ENCODE data around the gene LRRC4C. TPM values are rescaled to one million over a fixed set of nuclear protein-coding genes. Genes with fewer than 3 reads are reported as not detected.

The LRRC4C gene
- total RNA-seq, 2 experiments from 2014 or later, result not detected

DNA sequence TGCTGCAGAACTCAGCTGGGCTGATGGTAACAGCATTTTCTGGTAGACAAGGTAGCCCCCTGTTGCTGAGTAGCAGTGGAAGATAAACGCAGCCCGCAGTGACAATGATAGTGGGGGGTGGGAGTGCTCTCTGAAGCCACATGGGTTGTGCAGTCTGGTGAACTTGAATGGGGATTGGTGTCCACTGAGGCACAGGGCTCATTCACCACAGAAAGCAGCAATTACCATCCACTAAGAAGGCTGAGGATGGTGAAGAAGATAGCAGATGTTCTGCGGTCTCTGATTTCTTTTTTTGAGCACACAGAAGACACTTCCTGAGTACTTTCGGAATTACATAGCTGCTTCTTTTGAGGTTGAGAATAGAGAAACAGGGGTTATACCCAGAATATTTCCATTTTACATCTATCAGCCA lies 150.3 kb downstream of the LRRC4C start:
- intact Hi-C loops (cut with DNase I, micrococcal nuclease), result no loop called here
- POLR2A ChIA-PET, result no interaction called here
- no peak overlapping the region for H3K4me3 Mint-ChIP-seq
- H3K36me3 ChIP-seq (ENCODE audit: insufficient read depth, low read length), result no peaks in the 10 kb centered on the region
- TF ChIP-seq, protein P1, sequence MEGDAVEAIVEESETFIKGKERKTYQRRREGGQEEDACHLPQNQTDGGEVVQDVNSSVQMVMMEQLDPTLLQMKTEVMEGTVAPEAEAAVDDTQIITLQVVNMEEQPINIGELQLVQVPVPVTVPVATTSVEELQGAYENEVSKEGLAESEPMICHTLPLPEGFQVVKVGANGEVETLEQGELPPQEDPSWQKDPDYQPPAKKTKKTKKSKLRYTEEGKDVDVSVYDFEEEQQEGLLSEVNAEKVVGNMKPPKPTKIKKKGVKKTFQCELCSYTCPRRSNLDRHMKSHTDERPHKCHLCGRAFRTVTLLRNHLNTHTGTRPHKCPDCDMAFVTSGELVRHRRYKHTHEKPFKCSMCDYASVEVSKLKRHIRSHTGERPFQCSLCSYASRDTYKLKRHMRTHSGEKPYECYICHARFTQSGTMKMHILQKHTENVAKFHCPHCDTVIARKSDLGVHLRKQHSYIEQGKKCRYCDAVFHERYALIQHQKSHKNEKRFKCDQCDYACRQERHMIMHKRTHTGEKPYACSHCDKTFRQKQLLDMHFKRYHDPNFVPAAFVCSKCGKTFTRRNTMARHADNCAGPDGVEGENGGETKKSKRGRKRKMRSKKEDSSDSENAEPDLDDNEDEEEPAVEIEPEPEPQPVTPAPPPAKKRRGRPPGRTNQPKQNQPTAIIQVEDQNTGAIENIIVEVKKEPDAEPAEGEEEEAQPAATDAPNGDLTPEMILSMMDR (IDR thresholded peaks at IDR 0.05), result no peak
- H3K27ac ChIP-seq (ENCODE audit: low read depth in 1 of 2, low read length in 2 of 2), result no peak overlapping the region
- no peaks in the 10 kb centered on the region for H3K4me1 ChIP-seq (ENCODE audit: insufficient read depth, low read length)
- DNase-seq (no peak), ATAC-seq (ENCODE audit: poor library complexity) (no peak)
- H3K36me3 Mint-ChIP-seq (ENCODE audit: low read depth), result no peaks in the 10 kb centered on the region
- no peaks in the 10 kb centered on the region for H3K4me1 Mint-ChIP-seq (ENCODE audit: low read depth)
- H3K9me3 ChIP-seq (ENCODE audit: control insufficient read depth in 1 of 2, insufficient read depth in 1 of 2, low read length in 2 of 2), result peaks cover 0 to 5% of the 10 kb centered on the region in 2 experiments
- no peaks in the 10 kb centered on the region for H3K27me3 ChIP-seq (ENCODE audit: control insufficient read depth in 1 of 2, insufficient read depth in 2 of 2, low read length in 2 of 2)
- H3K27me3 Mint-ChIP-seq, result no peaks in the 10 kb centered on the region
- H3K27ac Mint-ChIP-seq, result no peak overlapping the region
- H3K4me3 ChIP-seq (ENCODE audit: low read length), result no peak overlapping the region
- H3K9me3 Mint-ChIP-seq, result peaks cover 12% of the 10 kb centered on the region
- CTCF ChIA-PET, result no interaction called here

DNA sequence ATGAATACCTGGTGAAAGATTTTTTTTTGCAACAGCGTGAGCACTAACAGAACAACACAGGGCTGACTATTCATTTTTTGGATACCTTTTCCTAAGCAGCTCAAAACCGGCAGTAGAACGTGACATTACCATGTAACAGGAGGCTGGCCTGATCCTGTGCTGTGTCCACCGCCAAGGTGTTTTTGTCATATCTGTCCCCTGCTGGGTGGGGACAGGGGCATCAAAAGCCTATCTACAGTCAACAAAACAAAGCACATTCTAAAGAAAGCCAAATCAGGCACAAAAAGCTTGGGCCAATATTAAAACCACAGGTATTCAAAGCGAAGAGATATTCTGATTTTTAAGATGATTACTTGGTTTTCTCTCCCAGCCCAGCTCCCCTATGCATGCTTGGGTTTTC lies 151.2 kb downstream of the LRRC4C start:
- intact Hi-C loops (cut with DNase I, micrococcal nuclease), result no loop called here
- Mint-ChIP-seq H3K27ac (no peak overlapping the region), H3K9me3 (peaks cover 9% of the 10 kb centered on the region), H3K4me1 (ENCODE audit: low read depth) (no peaks in the 10 kb centered on the region), H3K4me3 (no peak overlapping the region), H3K27me3 (no peaks in the 10 kb centered on the region), H3K36me3 (ENCODE audit: low read depth) (no peaks in the 10 kb centered on the region)
- Histone ChIP-seq H3K9me3 (ENCODE audit: control insufficient read depth in 1 of 2, insufficient read depth in 1 of 2, low read length in 2 of 2) (peaks cover 0 to 5% of the 10 kb centered on the region in 2 experiments), H3K27me3 (ENCODE audit: control insufficient read depth in 1 of 2, insufficient read depth in 2 of 2, low read length in 2 of 2) (no peaks in the 10 kb centered on the region), H3K4me1 (ENCODE audit: insufficient read depth, low read length) (no peaks in the 10 kb centered on the region), H3K36me3 (ENCODE audit: insufficient read depth, low read length) (no peaks in the 10 kb centered on the region), H3K4me3 (ENCODE audit: low read length) (no peak overlapping the region), H3K27ac (ENCODE audit: low read depth in 1 of 2, low read length in 2 of 2) (no peak overlapping the region)
- TF ChIP-seq, protein P1 (IDR thresholded peaks at IDR 0.05), result no peak
- ChIA-PET POLR2A (no interaction called here), CTCF (no interaction called here)
- no peak for DNase-seq
- no peak for ATAC-seq (ENCODE audit: poor library complexity)

DNA sequence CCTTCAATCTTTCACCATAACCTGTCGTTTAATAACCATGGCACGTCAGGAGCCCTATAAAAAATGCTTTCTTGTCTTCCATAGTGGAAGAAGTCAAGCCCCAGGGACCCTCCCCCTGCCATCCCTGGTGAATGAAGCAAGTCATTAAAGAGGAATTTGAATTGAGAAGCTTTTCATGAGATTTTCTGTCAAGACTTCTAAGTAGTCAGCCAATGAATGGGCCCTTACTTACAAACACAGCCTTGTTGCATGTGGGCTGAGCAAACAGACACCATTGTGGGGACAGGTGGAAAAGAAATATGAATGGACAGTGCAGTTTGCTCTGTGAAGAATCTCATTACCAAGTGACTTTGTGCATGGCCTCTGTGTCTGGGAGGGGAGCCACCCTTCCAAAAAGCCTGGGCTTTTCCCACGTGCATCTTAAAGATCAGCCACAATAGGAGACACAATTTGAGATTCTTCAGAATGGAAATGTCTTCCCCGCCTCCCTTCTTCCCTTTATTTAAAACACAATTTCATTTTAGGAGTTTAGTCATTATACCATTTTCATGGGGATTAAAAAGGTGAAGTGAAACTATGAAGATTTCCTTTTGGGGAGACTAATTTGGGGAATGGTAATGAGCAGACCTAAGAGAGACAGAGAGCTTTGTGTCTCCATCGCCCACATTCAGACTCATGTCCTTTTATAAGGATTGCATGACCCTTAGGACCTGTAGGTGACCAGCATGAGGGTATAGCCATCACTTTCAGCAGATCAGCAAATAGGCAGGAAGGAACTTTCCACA lies 152.0 kb downstream of the LRRC4C start:
- no peak overlapping the region for H3K4me3 Mint-ChIP-seq
- H3K4me1 ChIP-seq (ENCODE audit: insufficient read depth, low read length), result no peaks in the 10 kb centered on the region
- POLR2A ChIA-PET, result no interaction called here
- intact Hi-C loops (cut with DNase I, micrococcal nuclease), result no loop called here
- H3K9me3 Mint-ChIP-seq, result peaks cover 7% of the 10 kb centered on the region
- TF ChIP-seq, protein P1 (IDR thresholded peaks at IDR 0.05), result no peak
- no peaks in the 10 kb centered on the region for H3K36me3 ChIP-seq (ENCODE audit: insufficient read depth, low read length)
- H3K27me3 Mint-ChIP-seq, result no peaks in the 10 kb centered on the region
- DNase-seq, result no peak
- no peak overlapping the region for H3K27ac Mint-ChIP-seq
- CTCF ChIA-PET, result no interaction called here
- no peak overlapping the region for H3K27ac ChIP-seq (ENCODE audit: low read depth in 1 of 2, low read length in 2 of 2)
- no peak overlapping the region for H3K4me3 ChIP-seq (ENCODE audit: low read length)
- no peak for ATAC-seq (ENCODE audit: poor library complexity)
- H3K4me1 Mint-ChIP-seq (ENCODE audit: low read depth), result no peaks in the 10 kb centered on the region
- no peaks in the 10 kb centered on the region for H3K36me3 Mint-ChIP-seq (ENCODE audit: low read depth)
- H3K9me3 ChIP-seq (ENCODE audit: control insufficient read depth in 1 of 2, insufficient read depth in 1 of 2, low read length in 2 of 2), result peaks cover 0 to 5% of the 10 kb centered on the region in 2 experiments
- H3K27me3 ChIP-seq (ENCODE audit: control insufficient read depth in 1 of 2, insufficient read depth in 2 of 2, low read length in 2 of 2), result no peaks in the 10 kb centered on the region

Data from CD4-positive, alpha-beta T cell (primary cell).